Measurements from ENCODE around the gene MAS1L.

MAS1L gene

GRCh38 chr6:29527126-29527525 is 39.4 kb upstream of the MAS1L start:
- no peak overlapping the region for H3K23ac ChIP-seq (ENCODE audit: low read length)
- H2BK5ac ChIP-seq (ENCODE audit: low read depth, low read length, poor library complexity) = no peak overlapping the region
- WGBS (ENCODE audit: extremely low coverage, insufficient coverage, insufficient read length) = no CpG with 5 or more reads among the region's 1 CpG
- H3K9me3 ChIP-seq (ENCODE audit: insufficient read depth, low read depth, low read length) = peaks cover 7% of the 10 kb centered on the region
- no peaks in the 10 kb centered on the region for H3K36me3 ChIP-seq (ENCODE audit: control insufficient read depth in 1 of 2, insufficient read depth in 2 of 2, low read length in 2 of 2)
- no peak overlapping the region for H4K12ac ChIP-seq (ENCODE audit: low read depth, low read length)
- H3K14ac ChIP-seq (ENCODE audit: low read length) = no peak overlapping the region
- H3K18ac ChIP-seq (ENCODE audit: low read length) = no peak overlapping the region
- H3K4me3 ChIP-seq (ENCODE audit: low read depth, low read length) = no peak overlapping the region
- no peak overlapping the region for H4K91ac ChIP-seq (ENCODE audit: low read depth, low read length)
- no peak overlapping the region for H3K4ac ChIP-seq (ENCODE audit: low read depth, low read length)
- H3K79me1 ChIP-seq (ENCODE audit: low read length) = no peaks in the 10 kb centered on the region
- DNase-seq = no peak
- no peaks in the 10 kb centered on the region for H3K27me3 ChIP-seq (ENCODE audit: insufficient read depth, low read length)
- H3K27ac ChIP-seq (ENCODE audit: low read depth, low read length) = no peak overlapping the region
- no peak overlapping the region for H2BK12ac ChIP-seq (ENCODE audit: low read length)
- H2AK5ac ChIP-seq (ENCODE audit: low read length) = no peak overlapping the region
- no peak overlapping the region for H3K9ac ChIP-seq (ENCODE audit: low read length)
- no peak overlapping the region for H4K8ac ChIP-seq (ENCODE audit: low read depth, low read length)
- no peaks in the 10 kb centered on the region for H3K4me1 ChIP-seq (ENCODE audit: control insufficient read depth in 1 of 2, insufficient read depth in 2 of 2, low read length in 2 of 2)
- H3K79me2 ChIP-seq (ENCODE audit: control insufficient read depth, insufficient read depth, low read length, poor library complexity) = no peaks in the 10 kb centered on the region
- no peak overlapping the region for H3K4me2 ChIP-seq (ENCODE audit: low read length)
- H2AFZ ChIP-seq (ENCODE audit: insufficient read depth, low read length, poor library complexity) = no peak overlapping the region
- H2BK120ac ChIP-seq (ENCODE audit: insufficient read depth, low read length, poor library complexity) = no peak overlapping the region

GRCh38 chr6:29525311-29525639 is 37.5 kb upstream of the MAS1L start:
- H4K91ac ChIP-seq (ENCODE audit: low read depth, low read length) = no peak overlapping the region
- H3K9me3 ChIP-seq (ENCODE audit: insufficient read depth, low read depth, low read length) = peaks cover 8% of the 10 kb centered on the region
- no peak overlapping the region for H2AFZ ChIP-seq (ENCODE audit: insufficient read depth, low read length, poor library complexity)
- H3K4me2 ChIP-seq (ENCODE audit: low read length) = no peak overlapping the region
- no peaks in the 10 kb centered on the region for H3K79me1 ChIP-seq (ENCODE audit: low read length)
- H3K4ac ChIP-seq (ENCODE audit: low read depth, low read length) = no peak overlapping the region
- no peak overlapping the region for H3K4me3 ChIP-seq (ENCODE audit: low read depth, low read length)
- H3K9ac ChIP-seq (ENCODE audit: low read length) = no peak overlapping the region
- H3K18ac ChIP-seq (ENCODE audit: low read length) = no peak overlapping the region
- no peak for DNase-seq
- no peak overlapping the region for H4K12ac ChIP-seq (ENCODE audit: low read depth, low read length)
- WGBS (ENCODE audit: extremely low coverage, insufficient coverage, insufficient read length) = no CpG with 5 or more reads among the region's 1 CpG
- no peak overlapping the region for H3K23ac ChIP-seq (ENCODE audit: low read length)
- no peak overlapping the region for H3K14ac ChIP-seq (ENCODE audit: low read length)
- H2BK120ac ChIP-seq (ENCODE audit: insufficient read depth, low read length, poor library complexity) = no peak overlapping the region
- H2BK12ac ChIP-seq (ENCODE audit: low read length) = no peak overlapping the region
- H3K27me3 ChIP-seq (ENCODE audit: insufficient read depth, low read length) = no peaks in the 10 kb centered on the region
- H2AK5ac ChIP-seq (ENCODE audit: low read length) = no peak overlapping the region
- H3K36me3 ChIP-seq (ENCODE audit: control insufficient read depth in 1 of 2, insufficient read depth in 2 of 2, low read length in 2 of 2) = no peaks in the 10 kb centered on the region
- H3K27ac ChIP-seq (ENCODE audit: low read depth, low read length) = no peak overlapping the region
- H3K79me2 ChIP-seq (ENCODE audit: control insufficient read depth, insufficient read depth, low read length, poor library complexity) = no peaks in the 10 kb centered on the region
- no peak overlapping the region for H2BK5ac ChIP-seq (ENCODE audit: low read depth, low read length, poor library complexity)
- H4K8ac ChIP-seq (ENCODE audit: low read depth, low read length) = no peak overlapping the region
- no peaks in the 10 kb centered on the region for H3K4me1 ChIP-seq (ENCODE audit: control insufficient read depth in 1 of 2, insufficient read depth in 2 of 2, low read length in 2 of 2)

- Histone ChIP-seq H3K4me3 (ENCODE audit: low read depth, low read length) (no peak overlapping the region), H3K14ac (ENCODE audit: low read length) (no peak overlapping the region), H3K27me3 (ENCODE audit: insufficient read depth, low read length) (no peaks in the 10 kb centered on the region), H3K23ac (ENCODE audit: low read length) (no peak overlapping the region), H2AFZ (ENCODE audit: insufficient read depth, low read length, poor library complexity) (no peak overlapping the region), H3K4ac (ENCODE audit: low read depth, low read length) (no peak overlapping the region), H4K91ac (ENCODE audit: low read depth, low read length) (no peak overlapping the region), H3K79me2 (ENCODE audit: control insufficient read depth, insufficient read depth, low read length, poor library complexity) (no peaks in the 10 kb centered on the region), H3K27ac (ENCODE audit: low read depth, low read length) (no peak overlapping the region), H4K12ac (ENCODE audit: low read depth, low read length) (no peak overlapping the region), H4K8ac (ENCODE audit: low read depth, low read length) (no peak overlapping the region), H2BK120ac (ENCODE audit: insufficient read depth, low read length, poor library complexity) (no peak overlapping the region), H3K4me1 (ENCODE audit: control insufficient read depth in 1 of 2, insufficient read depth in 2 of 2, low read length in 2 of 2) (no peaks in the 10 kb centered on the region), H2BK5ac (ENCODE audit: low read depth, low read length, poor library complexity) (no peak overlapping the region), H3K36me3 (ENCODE audit: control insufficient read depth in 1 of 2, insufficient read depth in 2 of 2, low read length in 2 of 2) (no peaks in the 10 kb centered on the region), H3K9me3 (ENCODE audit: insufficient read depth, low read depth, low read length) (peaks cover 5% of the 10 kb centered on the region), H3K4me2 (ENCODE audit: low read length) (no peak overlapping the region), H2BK12ac (ENCODE audit: low read length) (no peak overlapping the region), H3K18ac (ENCODE audit: low read length) (no peak overlapping the region), H3K79me1 (ENCODE audit: low read length) (no peaks in the 10 kb centered on the region), H2AK5ac (ENCODE audit: low read length) (no peak overlapping the region), H3K9ac (ENCODE audit: low read length) (no peak overlapping the region)
- no peak for DNase-seq
- no CpG with 5 or more reads among the region's 7 CpGs for WGBS (ENCODE audit: extremely low coverage, insufficient coverage, insufficient read length)
Observed at GRCh38 chr6:29524444-29525310, 36.9 kb upstream of the MAS1L start.

- Histone ChIP-seq H3K36me3 (ENCODE audit: control insufficient read depth in 1 of 2, insufficient read depth in 2 of 2, low read length in 2 of 2) (no peaks in the 10 kb centered on the region), H3K18ac (ENCODE audit: low read length) (no peak overlapping the region), H3K27me3 (ENCODE audit: insufficient read depth, low read length) (no peaks in the 10 kb centered on the region), H4K91ac (ENCODE audit: low read depth, low read length) (no peak overlapping the region), H3K9me3 (ENCODE audit: insufficient read depth, low read depth, low read length) (peaks cover 5% of the 10 kb centered on the region), H3K9ac (ENCODE audit: low read length) (no peak overlapping the region), H3K4me3 (ENCODE audit: low read depth, low read length) (no peak overlapping the region), H2BK5ac (ENCODE audit: low read depth, low read length, poor library complexity) (no peak overlapping the region), H2BK12ac (ENCODE audit: low read length) (no peak overlapping the region), H2AK5ac (ENCODE audit: low read length) (no peak overlapping the region), H3K23ac (ENCODE audit: low read length) (no peak overlapping the region), H4K8ac (ENCODE audit: low read depth, low read length) (no peak overlapping the region), H3K27ac (ENCODE audit: low read depth, low read length) (no peak overlapping the region), H3K79me2 (ENCODE audit: control insufficient read depth, insufficient read depth, low read length, poor library complexity) (no peaks in the 10 kb centered on the region), H3K4me2 (ENCODE audit: low read length) (no peak overlapping the region), H3K79me1 (ENCODE audit: low read length) (no peaks in the 10 kb centered on the region), H2BK120ac (ENCODE audit: insufficient read depth, low read length, poor library complexity) (no peak overlapping the region), H2AFZ (ENCODE audit: insufficient read depth, low read length, poor library complexity) (no peak overlapping the region), H4K12ac (ENCODE audit: low read depth, low read length) (no peak overlapping the region), H3K4me1 (ENCODE audit: control insufficient read depth in 1 of 2, insufficient read depth in 2 of 2, low read length in 2 of 2) (no peaks in the 10 kb centered on the region), H3K14ac (ENCODE audit: low read length) (no peak overlapping the region), H3K4ac (ENCODE audit: low read depth, low read length) (no peak overlapping the region)
- DNase-seq = no peak
- WGBS (ENCODE audit: extremely low coverage, insufficient coverage, insufficient read length) = no CpG with 5 or more reads among the region's 2 CpGs
Observed at GRCh38 chr6:29524044-29524443, 36.3 kb upstream of the MAS1L start.

All from trophoblast cell (in vitro differentiated cells and primary cell).